HG02588 (cell line): ENCODE measurements around the gene SLC16A4.

Experiments
- ATAC-seq: cut with Tn5 transposase; IDR thresholded peaks from one replicate; pipeline ENCODE4 v1.9.1; 2021; ENCODE audit warnings: mild to moderate bottlenecking, moderate library complexity; ENCODE audit not compliant: unreplicated experiment

SLC16A4 gene

GRCh38 chr1:110361856-110362255 lies 29.0 kb downstream of the SLC16A4 start:
- no peak for ATAC-seq

- no peak for ATAC-seq
These were observed 30.4 kb downstream of the SLC16A4 start for GRCh38 chr1:110360431-110360830.

- ATAC-seq, result no peak
These were observed 34.4 kb downstream of the SLC16A4 start for GRCh38 chr1:110356379-110356778.

- ATAC-seq, result no peak
These were observed 35.5 kb downstream of the SLC16A4 start for GRCh38 chr1:110355321-110355720.

GRCh38 chr1:110350360-110350759 lies 40.5 kb downstream of the SLC16A4 start:
- no peak for ATAC-seq

GRCh38 chr1:110348771-110349170 lies 42.1 kb downstream of the SLC16A4 start:
- ATAC-seq, result no peak

- no peak for ATAC-seq
These were observed 42.8 kb downstream of the SLC16A4 start for GRCh38 chr1:110348050-110348449.

GRCh38 chr1:110347182-110347893 lies 43.5 kb downstream of the SLC16A4 start:
- no peak for ATAC-seq

- no peak for ATAC-seq
These were observed 44.1 kb downstream of the SLC16A4 start for GRCh38 chr1:110346690-110347089.

- ATAC-seq, result no peak
These were observed 45.3 kb downstream of the SLC16A4 start for GRCh38 chr1:110345480-110345879.

GRCh38 chr1:110344152-110344551 lies 46.7 kb downstream of the SLC16A4 start:
- no peak for ATAC-seq

GRCh38 chr1:110343249-110343648 lies 47.6 kb downstream of the SLC16A4 start:
- ATAC-seq, result no peak

- no peak for ATAC-seq
These were observed 48.9 kb downstream of the SLC16A4 start for GRCh38 chr1:110341872-110342331.

GRCh38 chr1:110341146-110341871 lies 49.5 kb downstream of the SLC16A4 start:
- no peak for ATAC-seq

GRCh38 chr1:110340207-110340468 lies 50.7 kb downstream of the SLC16A4 start:
- ATAC-seq, result no peak

GRCh38 chr1:110339407-110340206 lies 51.2 kb downstream of the SLC16A4 start:
- ATAC-seq, result no peak

- peak; percentile 69 for ATAC-seq
These were observed 51.9 kb downstream of the SLC16A4 start, which contains the start of gene RBM15 for GRCh38 chr1:110338886-110339406. Gene RBM15 (plus strand): TSS chr1:110339377. CDS start chr1:110339406, 29 bp downstream.

- ATAC-seq, result peak; percentile 68
These were observed 52.4 kb downstream of the SLC16A4 start for GRCh38 chr1:110338309-110338885.

- ATAC-seq, result no peak
These were observed 53.0 kb downstream of the SLC16A4 start for GRCh38 chr1:110337704-110338308.

GRCh38 chr1:110336300-110337039 lies 54.4 kb downstream of the SLC16A4 start:
- no peak for ATAC-seq
